HEK293 (cell line): ENCODE results near the gene SUN5.

Experiments
- CTCF ChIA-PET: fragments of 350-600 bp; formaldehyde crosslinking; extraction: SDS; loops from one replicate; lab custom pipeline; 2021; ENCODE audit warnings: antibody characterized with exemption; lab: Yijun Ruan, JAX
- POLR2A ChIA-PET: fragments of 300-600 bp; formaldehyde crosslinking; extraction: SDS; loops from one replicate; lab custom pipeline; 2020; ENCODE audit warnings: antibody characterized with exemption, inconsistent platforms; lab: Yijun Ruan, JAX
- H3K27ac ChIP-seq: fragments of 200-500 bp; sonication (Bioruptor generic); 2 replicates; pipeline ENCODE4 v1.5.1; 2014; ENCODE audit warnings: low read depth, low read length, control low read depth, inconsistent platforms; ENCODE audit errors: extremely low read depth
- H3K36me3 ChIP-seq, 2 experiments: fragments of 200-500 bp in 1 of 2; sonication (Bioruptor generic) in 1 of 2; 1 replicate in 1 of 2; 2 replicates in 1 of 2; pipeline ENCODE4 v1.5.1; 2014 to 2017; ENCODE audit warnings: inconsistent platforms in 2 of 2, low read length in 2 of 2; ENCODE audit not compliant: control insufficient read depth in 2 of 2, insufficient read depth in 1 of 2
- H3K4me1 ChIP-seq: fragments of 200-500 bp; sonication (Bioruptor generic); 2 replicates; pipeline ENCODE4 v1.5.1; 2014; ENCODE audit warnings: mild to moderate bottlenecking, low read length, inconsistent platforms; ENCODE audit not compliant: control insufficient read depth, insufficient read depth
- H3K4me3 ChIP-seq: 2 replicates; pipeline ENCODE4 v1.5.1; 2011; ENCODE audit warnings: low read depth, mild to moderate bottlenecking, control low read depth, low read length, moderate library complexity
- H3K9me3 ChIP-seq: fragments of 200-500 bp; sonication (Bioruptor generic); 2 replicates; pipeline ENCODE4 v1.5.1; 2014; ENCODE audit warnings: low read depth, low read length, inconsistent platforms; ENCODE audit not compliant: control insufficient read depth, insufficient read depth
- HOXD13 ChIP-seq: sonication (generic); formaldehyde crosslinking; IDR thresholded peaks from 2 replicates; pipeline ENCODE4 v1.8.0; 2022; ENCODE audit warnings: missing genetic modification reagents, borderline replicate concordance
- PATZ1 ChIP-seq: fragments of 450-650 bp; formaldehyde crosslinking; IDR thresholded peaks from 2 replicates; pipeline ENCODE4 v1.5.1; 2016; ENCODE audit warnings: missing biosample characterization, missing genetic modification characterization
- YY2 ChIP-seq: fragments of 450-650 bp; formaldehyde crosslinking; IDR thresholded peaks from 2 replicates; pipeline ENCODE4 v1.5.1; 2016; ENCODE audit warnings: missing biosample characterization, missing genetic modification characterization
- ZBTB11 ChIP-seq: fragments of 450-650 bp; formaldehyde crosslinking; conservative IDR thresholded peaks from 2 replicates; pipeline ENCODE4 v1.5.1; 2016; ENCODE audit warnings: low read depth, missing biosample characterization, missing genetic modification characterization
- ZBTB48 ChIP-seq: fragments of 450-650 bp; formaldehyde crosslinking; IDR thresholded peaks from 2 replicates; pipeline ENCODE4 v1.5.1; 2016; ENCODE audit warnings: missing biosample characterization, missing genetic modification characterization
- ZNF221 ChIP-seq: fragments of 450-650 bp; formaldehyde crosslinking; IDR thresholded peaks from 2 replicates; pipeline ENCODE4 v1.5.1; 2017; ENCODE audit warnings: missing biosample characterization, missing genetic modification characterization, borderline replicate concordance
- ZNF324 ChIP-seq: fragments of 450-650 bp; formaldehyde crosslinking; IDR thresholded peaks from 2 replicates; pipeline ENCODE4 v1.5.1; 2016; ENCODE audit warnings: missing biosample characterization, missing genetic modification characterization
- ZNF354C ChIP-seq: fragments of 450-650 bp; formaldehyde crosslinking; IDR thresholded peaks from 2 replicates; pipeline ENCODE4 v1.5.1; 2016; ENCODE audit warnings: missing biosample characterization, missing genetic modification characterization, low read depth, borderline replicate concordance
- ZNF488 ChIP-seq: fragments of 450-650 bp; formaldehyde crosslinking; IDR thresholded peaks from 2 replicates; pipeline ENCODE4 v1.5.1; 2016; ENCODE audit warnings: missing biosample characterization, missing genetic modification characterization
- ZNF621 ChIP-seq: fragments of 450-650 bp; formaldehyde crosslinking; IDR thresholded peaks from 2 replicates; pipeline ENCODE4 v1.5.1; 2017; ENCODE audit warnings: missing biosample characterization, missing genetic modification characterization
- ZNF785 ChIP-seq: fragments of 450-650 bp; formaldehyde crosslinking; IDR thresholded peaks from 2 replicates; pipeline ENCODE4 v1.5.1; 2016; ENCODE audit warnings: missing biosample characterization, missing genetic modification characterization
- ZNF792 ChIP-seq: fragments of 450-650 bp; formaldehyde crosslinking; IDR thresholded peaks from 2 replicates; pipeline ENCODE4 v1.5.1; 2016; ENCODE audit warnings: missing biosample characterization, missing genetic modification characterization
- ZXDB ChIP-seq: fragments of 450-650 bp; formaldehyde crosslinking; IDR thresholded peaks from 2 replicates; pipeline ENCODE4 v1.5.1; 2016; ENCODE audit warnings: missing biosample characterization, missing genetic modification characterization
- TF ChIP-seq, protein P1 (sequence below): fragments of 450-650 bp; formaldehyde crosslinking; IDR thresholded peaks from 2 replicates; pipeline ENCODE4 v1.5.1; 2017; ENCODE audit warnings: missing biosample characterization, missing genetic modification characterization
- TF ChIP-seq, protein P2 (sequence below): fragments of 450-650 bp; formaldehyde crosslinking; IDR thresholded peaks from 2 replicates; pipeline ENCODE4 v1.5.1; 2016; ENCODE audit warnings: missing biosample characterization, missing genetic modification characterization

SUN5 gene

DNA sequence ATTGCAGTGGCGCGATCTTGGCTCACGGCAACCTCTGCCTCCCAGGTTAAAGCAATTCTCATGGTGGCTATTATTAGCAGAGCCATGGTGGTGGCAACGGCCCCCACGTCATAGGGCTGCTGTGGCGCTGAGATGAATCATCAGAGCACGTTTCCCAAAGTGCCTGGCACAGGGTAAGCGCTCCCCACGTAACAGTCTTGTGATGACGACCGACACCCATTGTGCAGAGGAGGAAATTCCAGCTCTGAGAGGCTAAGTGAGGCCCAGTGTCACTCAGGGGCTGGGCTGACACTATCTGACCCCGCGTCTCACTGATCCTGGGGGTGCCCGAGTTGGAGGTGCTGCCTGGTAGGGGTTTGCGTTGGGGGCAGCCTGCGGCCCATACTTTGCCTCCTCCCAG is 16.2 kb downstream of the SUN5 start:
- Histone ChIP-seq H3K4me1 (no peaks in the 10 kb centered on the region), H3K9me3 (no peaks in the 10 kb centered on the region), H3K4me3 (no peak overlapping the region), H3K36me3 (no peaks in the 10 kb centered on the region), H3K27ac (no peak overlapping the region)
- ChIA-PET POLR2A (no interaction called here), CTCF (no interaction called here)
- TF ChIP-seq ZNF221 (tag by site-specific recombination): no peak
- no peak for TF ChIP-seq ZNF785
- no peak for TF ChIP-seq ZNF354C (tag by site-specific recombination)

DNA sequence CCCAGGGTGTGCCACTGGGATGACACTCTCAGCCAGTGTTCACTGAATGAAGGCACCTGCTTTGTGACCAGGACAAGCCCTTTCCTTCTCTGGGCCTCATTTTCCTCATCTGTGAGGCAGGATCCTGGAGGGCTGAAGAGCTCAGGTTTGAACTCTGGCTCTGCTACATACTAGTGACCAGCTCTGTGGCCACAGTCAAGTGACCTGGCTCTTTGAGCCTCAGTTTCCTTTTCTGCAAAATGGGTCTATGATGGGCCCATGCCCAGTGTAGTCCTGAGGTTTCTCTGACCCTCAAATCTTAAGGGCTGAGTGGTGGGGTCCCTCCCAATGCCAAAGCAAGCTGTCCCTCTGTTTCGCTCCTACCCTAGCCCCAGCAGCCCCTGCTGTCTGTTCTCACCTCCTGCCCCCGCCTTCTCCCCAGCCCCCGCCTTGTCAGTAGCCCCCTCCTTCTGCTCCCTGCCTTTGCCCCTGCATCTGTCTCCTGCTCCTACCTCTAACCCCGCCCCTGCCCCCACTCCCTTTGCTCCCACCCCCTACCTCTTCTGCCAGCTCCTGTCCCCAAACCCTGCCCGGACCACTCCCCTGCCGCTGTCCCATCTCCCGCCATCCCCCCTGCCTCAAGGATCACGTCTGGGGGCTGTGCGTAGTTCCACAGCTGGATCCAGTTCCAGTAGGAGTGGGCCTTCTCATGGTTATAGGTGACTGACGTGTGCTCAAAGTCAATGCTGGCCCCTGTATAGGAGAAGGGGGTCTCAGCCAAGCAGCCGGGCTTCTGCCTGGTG is 17.0 kb downstream of the SUN5 start:
- H3K36me3 ChIP-seq: no peaks in the 10 kb centered on the region
- ChIA-PET CTCF (interaction anchor here (0.5 to 1.0 kb wide), 2 partner anchors 89 to 951 kb away, joined by 3 read pairs; no protein-coding TSS in a partner anchor), POLR2A (no interaction called here)
- no peak overlapping the region for H3K4me3 ChIP-seq
- H3K4me1 ChIP-seq: no peaks in the 10 kb centered on the region
- no peak overlapping the region for H3K27ac ChIP-seq
- TF ChIP-seq, protein P1, sequence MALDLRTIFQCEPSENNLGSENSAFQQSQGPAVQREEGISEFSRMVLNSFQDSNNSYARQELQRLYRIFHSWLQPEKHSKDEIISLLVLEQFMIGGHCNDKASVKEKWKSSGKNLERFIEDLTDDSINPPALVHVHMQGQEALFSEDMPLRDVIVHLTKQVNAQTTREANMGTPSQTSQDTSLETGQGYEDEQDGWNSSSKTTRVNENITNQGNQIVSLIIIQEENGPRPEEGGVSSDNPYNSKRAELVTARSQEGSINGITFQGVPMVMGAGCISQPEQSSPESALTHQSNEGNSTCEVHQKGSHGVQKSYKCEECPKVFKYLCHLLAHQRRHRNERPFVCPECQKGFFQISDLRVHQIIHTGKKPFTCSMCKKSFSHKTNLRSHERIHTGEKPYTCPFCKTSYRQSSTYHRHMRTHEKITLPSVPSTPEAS (tag by site-specific recombination): no peak
- TF ChIP-seq ZNF324 (tag by site-specific recombination) (no peak), PATZ1 (no peak), ZXDB (tag by site-specific recombination) (no peak)
- TF ChIP-seq, protein P2, sequence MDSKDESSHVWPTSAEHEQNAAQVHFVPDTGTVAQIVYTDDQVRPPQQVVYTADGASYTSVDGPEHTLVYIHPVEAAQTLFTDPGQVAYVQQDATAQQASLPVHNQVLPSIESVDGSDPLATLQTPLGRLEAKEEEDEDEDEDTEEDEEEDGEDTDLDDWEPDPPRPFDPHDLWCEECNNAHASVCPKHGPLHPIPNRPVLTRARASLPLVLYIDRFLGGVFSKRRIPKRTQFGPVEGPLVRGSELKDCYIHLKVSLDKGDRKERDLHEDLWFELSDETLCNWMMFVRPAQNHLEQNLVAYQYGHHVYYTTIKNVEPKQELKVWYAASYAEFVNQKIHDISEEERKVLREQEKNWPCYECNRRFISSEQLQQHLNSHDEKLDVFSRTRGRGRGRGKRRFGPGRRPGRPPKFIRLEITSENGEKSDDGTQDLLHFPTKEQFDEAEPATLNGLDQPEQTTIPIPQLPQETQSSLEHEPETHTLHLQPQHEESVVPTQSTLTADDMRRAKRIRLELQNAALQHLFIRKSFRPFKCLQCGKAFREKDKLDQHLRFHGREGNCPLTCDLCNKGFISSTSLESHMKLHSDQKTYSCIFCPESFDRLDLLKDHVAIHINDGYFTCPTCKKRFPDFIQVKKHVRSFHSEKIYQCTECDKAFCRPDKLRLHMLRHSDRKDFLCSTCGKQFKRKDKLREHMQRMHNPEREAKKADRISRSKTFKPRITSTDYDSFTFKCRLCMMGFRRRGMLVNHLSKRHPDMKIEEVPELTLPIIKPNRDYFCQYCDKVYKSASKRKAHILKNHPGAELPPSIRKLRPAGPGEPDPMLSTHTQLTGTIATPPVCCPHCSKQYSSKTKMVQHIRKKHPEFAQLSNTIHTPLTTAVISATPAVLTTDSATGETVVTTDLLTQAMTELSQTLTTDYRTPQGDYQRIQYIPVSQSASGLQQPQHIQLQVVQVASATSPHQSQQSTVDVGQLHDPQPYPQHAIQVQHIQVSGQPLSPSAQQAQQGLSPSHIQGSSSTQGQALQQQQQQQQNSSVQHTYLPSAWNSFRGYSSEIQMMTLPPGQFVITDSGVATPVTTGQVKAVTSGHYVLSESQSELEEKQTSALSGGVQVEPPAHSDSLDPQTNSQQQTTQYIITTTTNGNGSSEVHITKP (tag by site-specific recombination): no peak
- H3K9me3 ChIP-seq: no peaks in the 10 kb centered on the region

DNA sequence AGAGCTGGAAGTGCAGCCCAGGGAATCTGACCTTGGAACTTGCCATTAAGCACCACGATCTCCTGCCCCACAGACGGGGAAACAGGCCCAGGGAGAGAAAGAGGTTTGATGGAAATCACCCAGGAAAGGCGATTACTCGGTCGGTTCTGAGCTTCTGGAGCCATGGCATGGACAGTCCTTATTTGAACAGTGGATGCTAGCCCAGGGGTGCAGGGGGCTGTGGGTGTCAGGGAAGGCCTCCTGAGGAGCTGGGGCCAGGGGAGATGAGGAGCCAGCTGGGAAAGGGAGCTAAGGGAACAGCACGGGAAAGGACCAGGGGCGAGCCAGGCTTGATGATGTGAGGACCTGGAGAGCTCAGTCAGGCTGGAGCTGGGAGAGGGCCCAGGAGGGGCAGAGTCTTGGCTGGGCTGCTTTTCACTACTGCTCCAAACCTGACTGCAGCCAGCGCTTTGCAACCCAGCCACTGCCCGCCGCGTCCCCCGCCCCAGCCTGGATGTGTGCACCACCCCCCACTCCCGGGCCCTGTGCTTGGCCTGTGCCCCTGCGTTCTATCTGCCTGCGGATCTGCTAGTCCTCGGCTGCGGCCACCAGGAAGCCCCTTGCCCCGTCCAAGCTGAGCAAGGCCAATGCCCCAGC is 17.8 kb downstream of the SUN5 start:
- POLR2A ChIA-PET: no interaction called here
- Histone ChIP-seq H3K36me3 (no peaks in the 10 kb centered on the region), H3K27ac (no peak overlapping the region), H3K4me1 (no peaks in the 10 kb centered on the region), H3K4me3 (no peak overlapping the region)
- TF ChIP-seq ZNF621 (tag by site-specific recombination): no peak
- no peak for TF ChIP-seq ZBTB48 (tag by site-specific recombination)
- TF ChIP-seq ZNF792 (tag by site-specific recombination): no peak
- TF ChIP-seq YY2: no peak
- TF ChIP-seq ZBTB11 (tag by site-specific recombination): no peak
- TF ChIP-seq HOXD13 (CRISPR knock-in tag): no peak
- no peak for TF ChIP-seq ZNF488 (tag by site-specific recombination)
- TF ChIP-seq, all 188 proteins: peak for 0
- no peaks in the 10 kb centered on the region for H3K9me3 ChIP-seq
- CTCF ChIA-PET: interaction anchor here (0.5 to 1.0 kb wide), 2 partner anchors 90 to 952 kb away, joined by 3 read pairs; no protein-coding TSS in a partner anchor
